NCI-H1930 (cell line): Measurements from ENCODE around the gene DCPS.

Source experiments
- DNase-seq, 2 experiments: peaks; one replicate each; lab custom pipeline; 2025; lab: John Stamatoyannopoulos, UW

DCPS gene

DNA sequence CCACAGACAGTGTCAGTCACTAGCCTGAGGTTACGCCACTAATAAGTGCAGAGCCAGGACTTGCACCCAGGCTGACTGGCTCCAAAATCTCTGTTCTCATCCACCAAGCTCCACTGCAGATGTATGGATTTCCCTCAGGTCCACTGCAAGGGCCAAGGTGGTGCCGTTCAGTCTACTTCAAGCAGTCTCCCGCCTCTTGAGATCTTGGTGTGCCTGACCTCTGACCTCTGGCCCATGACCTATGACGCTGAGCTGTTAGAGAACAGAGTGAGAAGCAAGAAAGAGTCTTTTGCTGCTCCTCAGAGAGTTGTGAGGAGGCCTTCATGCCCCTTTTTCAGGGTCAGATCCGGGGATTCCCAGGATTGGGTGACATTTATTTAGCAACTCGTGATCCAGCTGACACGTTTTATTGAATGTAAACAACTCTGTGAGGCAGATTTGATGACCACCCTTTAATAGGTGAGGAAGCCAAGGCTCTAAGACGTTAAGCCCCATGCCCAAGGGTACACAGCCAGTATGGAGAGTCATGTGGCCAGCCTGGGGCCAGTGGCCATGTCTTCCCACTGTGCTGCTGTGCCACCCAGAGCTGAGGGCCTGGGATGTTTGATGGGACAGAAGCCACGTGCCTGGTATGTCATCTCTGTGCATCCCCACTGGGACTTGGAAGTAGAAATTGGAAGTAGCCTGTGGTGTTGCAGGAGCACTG is 25.2 kb downstream of the DCPS start:
- no peak for DNase-seq

DNA sequence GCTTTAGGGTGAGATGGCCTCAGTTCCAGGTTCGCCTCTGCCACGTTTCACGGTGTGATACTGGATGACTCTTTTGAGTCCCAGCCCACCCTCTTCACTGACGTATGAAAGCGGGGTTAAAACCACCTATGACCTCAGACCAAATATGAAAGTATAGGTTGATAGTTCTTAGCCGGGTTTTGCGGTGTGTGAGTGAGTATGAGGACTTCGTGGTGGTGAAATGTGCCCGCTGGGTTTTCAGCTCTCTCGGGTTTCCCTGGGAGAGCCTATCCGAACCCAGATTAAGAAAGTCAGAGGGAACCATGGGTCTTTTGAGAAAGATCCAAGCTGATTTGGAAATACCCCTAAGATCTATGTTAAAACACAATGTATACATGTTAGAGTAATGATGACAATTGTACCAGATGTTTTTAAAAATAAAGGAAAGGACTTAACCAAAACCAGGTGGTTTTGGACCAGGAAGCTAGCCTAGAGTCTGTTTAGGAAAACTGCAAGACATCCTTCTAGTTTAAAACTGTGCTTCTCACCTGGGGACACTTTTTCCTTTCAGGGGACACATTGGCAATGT is 25.9 kb downstream of the DCPS start:
- no peak for DNase-seq

DNA sequence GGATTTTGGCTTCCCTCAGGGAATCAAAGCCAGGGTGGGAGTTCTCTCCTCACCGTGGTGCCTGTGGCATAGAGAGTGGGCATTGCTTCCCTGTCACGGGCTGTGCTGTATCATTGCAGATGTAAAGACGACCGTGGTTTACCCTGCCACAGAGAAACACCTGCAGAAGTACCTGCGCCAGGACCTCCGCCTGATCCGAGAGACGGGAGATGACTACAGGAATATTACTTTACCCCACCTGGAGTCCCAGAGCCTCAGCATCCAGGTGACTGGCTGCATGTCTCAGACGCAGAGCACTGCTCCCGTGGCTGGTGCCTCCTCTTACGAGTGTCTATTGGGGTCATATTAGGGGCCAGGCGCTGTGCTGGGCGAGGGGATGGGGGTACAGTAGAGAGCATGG is 27.4 kb downstream of the DCPS start:
- DNase-seq: no peak

DNA sequence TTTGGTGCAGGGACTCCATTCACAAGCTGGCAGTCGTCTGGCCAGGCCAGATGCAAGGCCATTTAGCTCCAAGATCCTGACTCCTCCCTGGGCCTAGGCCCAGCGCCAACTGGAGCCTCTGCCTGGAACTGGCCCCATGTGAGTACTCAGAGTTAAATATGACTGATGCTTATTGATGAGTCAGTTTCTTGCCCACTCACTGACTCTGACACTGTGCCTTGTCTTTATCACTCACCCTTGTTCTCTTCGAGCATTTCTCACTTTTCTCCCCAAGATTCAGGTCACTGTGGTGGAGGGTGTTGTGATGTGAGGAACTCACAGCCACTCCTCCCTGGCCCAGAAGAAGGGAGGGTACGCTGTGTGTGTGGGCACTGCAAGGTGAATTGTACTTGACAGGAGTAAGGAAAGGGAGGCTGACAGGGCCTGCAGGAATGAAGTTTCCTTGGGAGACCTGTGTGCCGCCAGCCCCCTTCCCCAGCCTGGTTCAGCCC is 28.4 kb downstream of the DCPS start:
- no peak for DNase-seq

DNA sequence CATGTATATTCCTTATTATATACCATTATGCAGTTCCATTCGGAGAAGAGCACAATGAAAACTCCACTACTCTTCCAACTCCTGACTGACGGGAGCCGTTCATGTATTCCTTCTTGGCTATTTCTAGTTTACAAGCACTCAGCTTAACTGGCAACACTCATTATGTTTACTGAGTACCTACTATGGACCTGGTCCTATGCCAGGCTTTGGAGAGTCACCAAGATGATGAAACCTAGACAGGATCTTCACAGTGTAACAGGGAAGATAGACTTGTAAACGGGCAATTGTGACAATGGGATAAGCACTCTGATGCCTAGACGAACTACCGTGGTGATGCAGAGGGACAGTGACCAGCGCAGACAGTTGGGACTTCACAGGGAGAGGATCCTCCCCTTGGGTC is 29.3 kb downstream of the DCPS start:
- DNase-seq: no peak

DNA sequence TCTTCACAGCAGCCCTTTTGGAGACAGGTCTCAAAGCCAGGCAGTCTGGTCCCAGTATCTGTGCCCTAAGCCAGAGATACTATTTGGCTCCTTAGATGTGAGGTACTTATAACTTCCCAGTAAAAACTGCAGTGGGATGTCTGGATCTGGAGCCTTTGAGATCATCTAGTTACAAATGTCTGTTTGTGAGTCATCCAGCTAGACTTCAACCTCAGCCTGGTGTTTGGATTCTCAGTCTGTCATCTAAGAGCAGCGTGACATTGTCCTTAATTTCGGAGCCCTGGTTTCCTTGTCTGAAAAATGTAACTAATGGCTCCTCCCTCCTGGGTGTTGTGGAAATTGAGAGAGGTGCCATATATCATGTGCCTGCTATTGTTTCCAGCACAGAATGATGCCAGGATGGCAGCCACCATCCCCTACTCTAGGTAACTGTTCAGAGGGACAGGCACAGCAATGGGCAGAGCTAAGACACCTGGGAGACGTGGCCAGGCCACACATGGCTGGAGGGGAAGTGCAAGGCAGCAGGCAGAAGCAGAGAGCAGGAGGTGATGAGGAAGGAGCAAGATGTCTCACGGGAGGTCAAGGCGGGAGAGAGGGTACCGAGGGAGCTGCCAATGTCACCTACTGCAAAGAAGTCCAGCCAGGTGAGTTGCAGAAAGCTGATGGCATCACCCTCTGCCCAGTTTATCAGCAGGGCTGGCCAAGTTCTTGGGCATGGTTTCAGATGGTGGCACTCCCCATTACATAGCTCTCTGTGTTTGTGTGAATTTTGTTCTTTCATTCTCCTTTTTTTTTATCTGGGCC is 31.0 kb downstream of the DCPS start:
- DNase-seq: no peak

DNA sequence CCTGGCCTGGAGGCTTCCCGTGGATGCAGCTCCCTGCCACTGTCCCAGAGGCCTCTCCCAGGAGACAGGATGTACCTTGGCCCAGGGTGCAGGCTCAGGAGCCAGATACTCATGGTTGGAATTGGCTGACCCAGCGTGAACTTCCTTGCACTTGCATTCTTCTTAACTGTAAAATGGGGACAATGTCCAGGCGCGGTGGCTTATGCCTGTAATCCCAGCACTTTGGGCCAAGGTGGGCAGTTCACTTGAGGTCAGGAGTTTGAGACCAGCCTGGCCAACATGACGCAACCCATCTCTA is 31.6 kb downstream of the DCPS start:
- DNase-seq: no peak

DNA sequence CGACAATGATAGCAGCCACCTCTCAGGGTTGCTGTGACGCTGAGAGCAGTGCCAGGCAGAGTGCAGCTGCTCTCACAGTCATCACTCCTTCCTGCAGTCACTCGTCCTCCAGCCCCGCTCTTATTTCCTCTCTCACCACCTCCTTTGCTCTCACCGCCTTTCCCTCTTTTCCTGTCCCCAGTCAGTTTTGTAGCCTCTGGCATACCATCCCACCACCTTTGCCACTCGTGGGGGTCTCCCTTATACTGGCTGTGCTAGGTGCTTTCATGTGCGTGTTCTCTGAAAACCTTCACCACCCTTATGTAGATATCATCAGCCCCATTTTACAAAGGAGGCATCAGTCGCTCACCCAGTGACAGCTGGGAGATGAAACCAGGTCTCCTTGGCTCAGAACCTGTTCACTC is 32.3 kb downstream of the DCPS start:
- DNase-seq: no peak

DNA sequence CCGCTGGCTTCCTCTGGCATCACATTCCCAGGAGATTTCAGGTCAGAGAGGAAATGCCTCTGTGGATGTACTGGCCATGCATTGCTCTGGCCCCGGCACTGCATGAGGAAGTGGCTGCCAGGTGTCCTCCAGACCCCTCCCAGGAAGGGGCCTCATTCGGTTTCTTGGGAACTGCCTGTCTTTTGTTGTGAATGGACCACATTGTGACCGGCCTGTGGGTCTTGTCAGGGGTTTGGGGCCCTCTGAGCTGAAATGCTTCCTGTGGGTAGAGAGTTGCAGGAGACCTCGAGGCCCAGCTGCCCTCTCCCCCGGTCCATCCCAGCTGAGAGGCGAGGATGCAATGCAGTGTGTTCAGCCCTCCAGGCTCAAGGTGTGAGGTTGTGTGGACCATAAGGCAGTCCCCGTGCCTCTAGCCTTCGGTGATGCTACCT is 32.8 kb downstream of the DCPS start:
- no peak for DNase-seq

DNA sequence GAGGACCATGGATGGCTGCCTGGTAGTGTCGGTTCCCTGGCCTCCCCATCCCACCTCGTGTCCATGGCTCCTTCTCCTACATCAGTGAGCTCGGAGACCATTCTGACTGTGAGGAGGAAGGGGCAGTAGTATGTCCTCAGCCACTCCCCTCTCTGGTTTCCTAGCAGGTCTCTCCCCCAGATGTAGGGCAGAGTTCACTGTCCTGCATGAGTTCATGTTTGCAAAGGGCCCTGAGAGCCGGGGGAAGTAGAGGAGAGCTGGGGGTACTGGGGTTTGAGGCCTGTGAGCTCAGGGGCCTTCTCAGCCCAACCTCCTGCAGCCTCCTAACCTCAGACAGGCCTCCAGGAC is 33.2 kb downstream of the DCPS start:
- DNase-seq: no peak

DNA sequence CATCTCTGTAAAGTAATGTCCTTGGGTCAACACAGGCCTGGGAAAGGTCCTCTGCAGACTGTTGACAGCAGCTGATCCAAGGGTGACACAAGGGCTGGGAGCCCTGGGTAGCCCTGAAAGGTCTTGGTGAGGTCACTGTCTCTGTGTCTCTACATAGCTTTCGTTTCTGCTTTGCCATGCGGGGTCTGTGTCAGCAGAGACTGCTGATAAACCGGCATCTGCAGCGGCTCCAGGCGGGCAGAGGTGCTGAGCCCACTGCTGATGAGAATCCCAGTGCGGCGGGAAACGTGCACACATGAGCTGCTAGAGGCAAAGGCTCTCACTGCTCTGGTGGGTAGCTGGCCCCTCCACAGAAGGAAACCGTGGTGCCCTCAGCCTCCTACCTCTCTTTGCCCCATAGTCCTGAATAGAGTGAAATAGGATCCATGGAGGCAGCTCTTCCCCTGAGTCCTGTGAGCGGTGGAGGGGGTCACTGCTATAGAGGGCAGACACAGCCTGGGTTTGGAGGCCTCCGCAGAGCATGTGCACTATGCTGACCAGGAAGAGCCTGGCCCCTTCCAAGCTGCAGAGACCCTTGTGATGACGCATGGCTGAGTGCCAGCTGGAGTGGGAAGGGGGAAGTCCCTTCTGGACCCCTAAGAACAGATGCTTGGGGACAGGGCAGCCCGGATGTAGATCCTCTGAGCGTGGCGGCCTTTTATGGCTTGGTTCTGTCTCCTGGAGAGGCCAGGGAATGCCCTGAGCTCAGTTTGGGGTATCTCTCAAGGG is 33.8 kb downstream of the DCPS start:
- no peak for DNase-seq

DNA sequence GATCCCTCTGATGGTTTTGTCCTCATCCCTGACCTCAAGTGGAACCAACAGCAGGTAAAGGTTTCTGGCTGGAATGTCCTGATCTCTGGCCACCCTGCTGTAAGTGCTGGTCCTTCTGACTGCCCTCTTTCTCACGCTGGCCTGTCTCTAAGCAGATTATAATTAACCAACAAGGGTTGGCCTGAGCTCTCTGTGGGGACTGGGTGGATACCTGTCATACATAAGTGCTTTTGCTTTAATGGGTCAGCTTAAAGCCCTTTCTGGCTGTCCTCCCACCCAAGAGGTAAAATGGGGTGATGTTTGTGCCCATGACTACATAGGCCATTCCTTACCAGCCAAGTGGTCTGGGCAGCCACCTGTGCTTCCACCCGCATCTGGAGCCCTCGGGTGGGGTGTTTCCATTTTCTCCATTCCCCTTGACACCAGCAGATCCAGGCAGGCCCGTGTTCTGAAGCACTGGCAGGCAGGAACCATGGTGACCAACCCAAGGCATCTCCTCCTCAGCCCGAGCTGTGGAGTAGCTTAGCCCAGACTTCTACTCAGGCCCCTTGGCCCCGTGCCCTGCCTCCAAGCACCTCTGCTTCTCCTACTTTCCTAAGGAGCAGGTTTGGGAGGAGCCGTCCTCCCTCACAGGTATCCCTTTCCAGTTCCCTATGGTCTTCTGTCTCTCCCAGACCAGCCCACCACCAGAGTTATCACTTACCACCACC is 34.6 kb downstream of the DCPS start:
- DNase-seq: no peak

DNA sequence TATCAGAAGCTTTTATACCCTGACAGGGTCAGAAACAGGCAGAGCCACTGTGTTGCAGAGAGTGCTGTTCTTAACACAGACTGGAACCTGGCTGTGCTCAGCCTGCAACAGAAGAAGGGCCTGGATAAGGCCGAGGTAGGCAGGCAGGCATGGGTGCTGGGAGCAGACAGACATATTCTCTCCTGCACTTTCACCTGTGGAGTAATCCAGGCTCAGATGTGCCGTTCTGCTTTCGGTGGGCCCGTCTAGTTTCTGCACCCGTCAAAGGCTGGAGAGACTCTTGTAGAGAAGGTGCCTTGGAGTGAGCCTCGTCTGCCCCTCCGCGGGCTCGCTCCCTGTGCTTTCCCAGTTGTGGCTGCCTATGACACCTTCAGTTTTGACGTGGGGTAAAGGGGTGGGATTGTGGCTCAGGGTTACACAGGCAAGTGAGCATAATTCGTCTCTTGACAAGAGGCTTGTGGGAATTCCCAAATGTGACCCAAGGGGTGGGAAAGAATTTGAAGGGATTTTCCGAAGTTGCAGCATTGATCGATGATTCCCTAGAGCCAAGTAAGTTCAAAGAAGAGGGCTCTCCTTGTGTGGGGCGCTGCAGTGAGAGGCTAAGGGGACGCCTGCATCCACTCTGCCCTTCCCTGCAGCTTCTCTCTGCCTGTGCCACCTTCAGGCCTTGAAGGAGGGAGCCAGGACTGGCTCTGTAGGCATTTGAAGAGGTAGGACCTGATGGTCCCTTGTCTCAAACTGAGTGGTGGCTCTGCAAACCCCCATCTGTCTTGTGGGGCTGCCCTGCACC is 35.4 kb downstream of the DCPS start:
- no peak for DNase-seq

DNA sequence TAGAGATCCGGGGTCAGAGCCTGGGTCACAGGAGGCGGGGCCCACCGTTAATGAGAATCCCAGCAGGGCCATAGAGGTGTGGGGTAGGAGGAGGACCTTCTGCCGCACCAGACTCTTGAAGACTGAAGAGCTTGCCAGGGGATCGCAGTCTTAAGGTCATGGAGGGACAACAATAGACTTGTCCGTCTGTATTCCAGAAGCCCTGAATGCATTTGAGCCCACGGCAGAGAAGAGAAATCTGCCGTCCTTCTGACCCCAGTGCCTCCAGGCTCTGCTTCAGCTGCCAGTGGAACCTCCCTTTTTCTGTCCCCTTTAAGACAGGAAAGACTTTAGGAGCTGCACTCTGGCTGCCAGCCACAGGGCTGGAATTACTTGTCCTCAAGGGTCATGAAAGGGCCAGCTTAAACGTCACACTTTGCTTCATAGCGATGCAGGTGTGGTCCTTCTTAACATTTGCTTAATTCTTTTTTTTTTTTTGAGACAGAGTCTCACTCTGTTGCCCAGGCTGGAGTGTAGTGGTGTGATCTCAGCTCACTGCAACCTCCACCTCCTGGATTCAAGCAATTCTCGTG is 36.1 kb downstream of the DCPS start:
- DNase-seq: no peak

DNA sequence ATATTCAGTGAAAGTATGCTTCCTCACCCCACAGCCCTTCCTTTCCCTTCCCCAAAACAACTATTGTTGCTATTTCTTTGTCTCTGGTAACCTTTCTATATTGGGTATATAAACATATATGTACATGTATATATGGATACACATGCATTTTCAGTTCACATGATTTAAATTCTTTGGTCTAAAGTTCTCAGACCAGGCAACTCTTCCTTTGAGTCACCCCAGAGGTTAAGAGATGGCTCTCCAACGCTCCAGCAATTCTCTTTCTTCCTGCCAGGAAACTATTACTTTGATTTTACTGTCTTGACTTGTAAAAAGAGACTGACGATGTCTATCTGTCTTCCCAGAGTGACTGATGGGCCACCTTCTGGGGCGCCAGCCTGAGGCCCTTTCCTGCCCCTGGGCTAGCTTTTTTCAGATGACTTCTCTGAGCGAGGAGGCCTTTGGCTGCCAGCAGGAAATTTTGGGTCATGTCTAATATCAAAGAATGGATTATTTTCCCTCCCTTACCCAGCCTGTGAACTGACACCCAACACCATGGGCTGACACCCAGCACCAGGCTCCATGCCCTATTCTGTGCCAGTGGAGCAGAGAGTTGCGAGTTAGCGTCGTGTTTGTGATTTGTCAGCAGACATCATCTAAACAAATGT is 37.2 kb downstream of the DCPS start:
- DNase-seq: no peak

DNA sequence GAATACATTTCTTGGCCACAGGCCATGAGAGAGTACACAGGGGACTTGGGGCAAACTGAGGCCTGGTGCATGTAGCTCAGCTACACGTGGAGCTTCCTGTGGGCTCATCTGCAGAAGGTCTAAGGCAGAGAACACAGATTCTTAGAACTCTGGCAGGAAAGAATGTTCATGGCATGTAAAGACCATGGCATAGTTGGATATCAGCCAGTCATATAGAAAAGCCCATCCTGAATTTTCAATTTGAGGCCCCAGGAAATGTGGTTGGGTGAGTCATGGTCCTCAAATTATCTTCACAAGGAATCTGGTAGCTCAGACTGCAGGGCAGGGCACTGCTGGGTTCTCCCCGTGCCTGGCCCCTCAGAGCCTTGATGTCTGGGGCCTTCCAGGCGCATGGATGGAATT is 37.9 kb downstream of the DCPS start:
- DNase-seq: no peak

DNA sequence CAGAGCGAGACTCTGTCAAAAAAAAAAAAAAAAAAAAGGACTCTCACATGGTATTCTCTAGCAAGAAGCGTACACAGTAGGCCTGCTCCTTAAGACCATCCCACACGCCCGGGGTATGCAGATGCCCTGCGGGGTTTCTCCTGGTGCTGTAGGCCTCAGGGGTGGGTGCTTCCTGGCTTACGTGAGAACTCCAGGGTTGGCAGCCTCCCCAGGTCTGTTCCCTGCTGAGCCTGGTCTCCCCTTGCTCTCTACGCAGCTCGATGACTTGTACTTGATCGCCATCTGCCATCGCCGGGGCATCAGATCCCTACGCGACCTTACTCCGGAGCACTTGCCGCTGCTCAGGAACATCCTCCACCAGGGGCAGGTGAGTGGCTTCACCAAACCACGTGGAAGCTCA is 39.2 kb downstream of the DCPS start:
- DNase-seq: no peak

DNA sequence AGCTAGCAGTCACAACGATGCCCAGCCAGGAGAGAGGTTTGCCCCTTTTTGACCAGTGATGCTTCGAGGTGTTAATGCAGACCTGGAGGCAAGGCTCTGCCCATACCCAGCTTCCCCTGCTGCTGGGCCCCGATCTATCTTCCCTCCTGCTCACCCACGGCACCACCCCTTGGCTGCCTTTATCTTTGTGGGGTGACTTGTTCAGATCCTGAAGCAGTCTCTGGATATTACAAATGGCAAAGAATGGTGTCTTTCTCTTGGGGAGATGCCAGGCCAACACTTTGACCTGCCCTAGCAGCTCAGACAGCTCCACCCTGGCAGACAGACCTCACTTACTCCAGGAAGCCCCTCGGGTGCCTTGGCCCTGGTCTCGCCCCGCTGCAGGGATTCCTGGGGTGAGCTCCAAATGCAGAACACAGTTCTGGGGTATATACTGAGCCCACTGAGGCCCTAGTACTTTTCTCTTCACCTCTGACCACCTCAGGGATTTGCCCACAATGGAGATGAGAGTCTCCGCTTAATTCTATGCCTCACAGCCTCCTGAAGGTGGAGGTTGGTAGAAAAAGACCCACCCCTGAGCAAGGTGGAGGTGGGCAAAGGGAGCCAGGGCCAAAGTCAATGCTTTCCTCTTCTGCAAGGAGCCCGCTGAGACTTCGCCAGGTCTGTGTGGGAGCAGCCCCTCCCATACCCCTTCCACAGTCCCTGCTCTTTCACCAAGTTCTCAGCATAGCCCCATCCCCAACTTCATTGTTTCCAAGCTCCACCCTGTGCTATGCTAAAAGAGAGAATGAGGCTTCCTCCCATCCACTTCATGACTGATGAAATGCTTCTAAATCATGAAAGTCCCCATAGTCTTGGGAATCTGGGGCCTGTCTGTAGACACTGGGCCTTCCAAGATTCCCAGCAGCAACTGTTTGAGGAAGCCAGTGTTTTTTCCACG is 40.6 kb downstream of the DCPS start:
- DNase-seq: no peak

DNA sequence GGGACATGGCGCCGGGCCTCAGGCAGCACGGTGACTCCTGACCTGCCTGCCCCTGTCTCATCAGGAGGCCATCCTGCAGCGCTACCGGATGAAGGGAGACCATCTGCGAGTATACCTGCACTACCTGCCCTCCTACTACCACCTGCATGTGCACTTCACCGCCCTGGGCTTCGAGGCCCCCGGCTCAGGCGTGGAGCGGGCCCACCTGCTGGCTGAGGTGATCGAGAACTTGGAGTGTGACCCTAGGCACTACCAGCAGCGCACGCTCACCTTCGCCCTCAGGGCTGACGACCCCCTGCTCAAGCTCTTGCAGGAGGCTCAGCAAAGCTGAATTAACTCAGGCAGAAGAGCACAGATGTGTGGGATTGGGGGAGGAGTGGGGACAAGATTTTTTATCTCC is 41.4 kb downstream of the DCPS start:
- DNase-seq: no peak
